ENCODE measurements around the gene CDKAL1.

CDKAL1 gene

GRCh38 chr6:21100991-21101390 lies 566.7 kb downstream of the CDKAL1 start:
- no peak overlapping the region for H3K9ac ChIP-seq (ENCODE audit: low read depth, low read length)
- no peak overlapping the region for H3K4me3 ChIP-seq (ENCODE audit: low read depth in 1 of 2, low read length in 2 of 2)
- H3K4me1 ChIP-seq (ENCODE audit: insufficient read depth, low read length): peaks cover 8% of the 10 kb centered on the region; the same call in 1 of the 2 replicates
- ATAC-seq (ENCODE audit: insufficient read depth, low read depth) (no peak), DNase-seq (no peak)
- TF ChIP-seq CTCF (IDR thresholded peaks at IDR 0.05; ENCODE audit: borderline replicate concordance, extremely low read depth, low read length, poor library complexity, severe bottlenecking): no peak
- no peak for TF ChIP-seq EZH2 (IDR thresholded peaks at IDR 0.05; ENCODE audit: borderline replicate concordance, low read depth, low read length, severe bottlenecking)
- H2AFZ ChIP-seq (ENCODE audit: low read depth, low read length): no peak overlapping the region
- H3K4me2 ChIP-seq (ENCODE audit: insufficient read depth, low read length): no peak overlapping the region
- no peaks in the 10 kb centered on the region for H3K27me3 ChIP-seq (ENCODE audit: insufficient read depth, low read length, poor library complexity)
- no peaks in the 10 kb centered on the region for H4K20me1 ChIP-seq (ENCODE audit: insufficient read depth, low read length)
- H3K9me3 ChIP-seq (ENCODE audit: insufficient read depth, low read length, severe bottlenecking): no peaks in the 10 kb centered on the region
- no peaks in the 10 kb centered on the region for H3K79me2 ChIP-seq (ENCODE audit: insufficient read depth, low read length)
- H3K36me3 ChIP-seq (ENCODE audit: insufficient read depth, low read length): no peaks in the 10 kb centered on the region
- H3K27ac ChIP-seq (ENCODE audit: low read length): no peak overlapping the region

GRCh38 chr6:21101694-21102093 lies 567.4 kb downstream of the CDKAL1 start:
- no peaks in the 10 kb centered on the region for H3K36me3 ChIP-seq (ENCODE audit: insufficient read depth, low read length)
- no peak overlapping the region for H3K9ac ChIP-seq (ENCODE audit: low read depth, low read length)
- no peaks in the 10 kb centered on the region for H3K9me3 ChIP-seq (ENCODE audit: insufficient read depth, low read length, severe bottlenecking)
- TF ChIP-seq EZH2 (IDR thresholded peaks at IDR 0.05; ENCODE audit: borderline replicate concordance, low read depth, low read length, severe bottlenecking) (no peak), CTCF (IDR thresholded peaks at IDR 0.05; ENCODE audit: borderline replicate concordance, extremely low read depth, low read length, poor library complexity, severe bottlenecking) (no peak)
- H3K79me2 ChIP-seq (ENCODE audit: insufficient read depth, low read length): no peaks in the 10 kb centered on the region
- H3K27me3 ChIP-seq (ENCODE audit: insufficient read depth, low read length, poor library complexity): no peaks in the 10 kb centered on the region
- no peaks in the 10 kb centered on the region for H4K20me1 ChIP-seq (ENCODE audit: insufficient read depth, low read length)
- peaks cover 8% of the 10 kb centered on the region; the same call in 1 of the 2 replicates for H3K4me1 ChIP-seq (ENCODE audit: insufficient read depth, low read length)
- ATAC-seq (ENCODE audit: insufficient read depth, low read depth) (no peak), DNase-seq (no peak)
- no peak overlapping the region for H3K27ac ChIP-seq (ENCODE audit: low read length)
- H2AFZ ChIP-seq (ENCODE audit: low read depth, low read length): no peak overlapping the region
- H3K4me3 ChIP-seq (ENCODE audit: low read depth in 1 of 2, low read length in 2 of 2): no peak overlapping the region
- no peak overlapping the region for H3K4me2 ChIP-seq (ENCODE audit: insufficient read depth, low read length)

DNA sequence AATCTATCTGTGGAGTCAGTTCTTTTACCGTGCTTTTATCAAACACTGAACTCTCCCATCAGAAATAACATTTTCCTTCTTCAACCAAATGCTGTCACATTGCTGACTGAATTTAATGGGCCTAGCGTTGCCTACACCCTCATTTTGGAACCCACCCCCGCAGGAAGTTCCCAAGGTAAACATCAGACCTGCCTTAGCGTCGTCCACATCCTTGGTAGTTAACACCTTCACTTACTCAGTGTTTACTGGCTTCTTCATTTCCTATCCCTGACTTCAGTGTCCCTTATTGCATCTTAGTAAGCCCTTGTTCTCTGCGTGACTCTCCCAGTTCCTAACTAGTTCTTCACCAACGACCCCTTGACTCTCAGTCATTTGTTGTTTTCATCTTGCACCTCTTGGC lies 567.9 kb downstream of the CDKAL1 start:
- H3K9ac ChIP-seq (ENCODE audit: low read depth, low read length): no peak overlapping the region
- no peak overlapping the region for H2AFZ ChIP-seq (ENCODE audit: low read depth, low read length)
- no peaks in the 10 kb centered on the region for H3K9me3 ChIP-seq (ENCODE audit: insufficient read depth, low read length, severe bottlenecking)
- ATAC-seq (ENCODE audit: insufficient read depth, low read depth): no peak
- H3K4me2 ChIP-seq (ENCODE audit: insufficient read depth, low read length): no peak overlapping the region
- DNase-seq: no peak
- no peak for TF ChIP-seq CTCF (IDR thresholded peaks at IDR 0.05; ENCODE audit: borderline replicate concordance, extremely low read depth, low read length, poor library complexity, severe bottlenecking)
- H3K36me3 ChIP-seq (ENCODE audit: insufficient read depth, low read length): no peaks in the 10 kb centered on the region
- no peaks in the 10 kb centered on the region for H3K79me2 ChIP-seq (ENCODE audit: insufficient read depth, low read length)
- H3K4me3 ChIP-seq (ENCODE audit: low read depth in 1 of 2, low read length in 2 of 2): no peak overlapping the region
- H4K20me1 ChIP-seq (ENCODE audit: insufficient read depth, low read length): no peaks in the 10 kb centered on the region
- no peaks in the 10 kb centered on the region for H3K27me3 ChIP-seq (ENCODE audit: insufficient read depth, low read length, poor library complexity)
- peaks cover 8% of the 10 kb centered on the region; the same call in 1 of the 2 replicates for H3K4me1 ChIP-seq (ENCODE audit: insufficient read depth, low read length)
- no peak overlapping the region for H3K27ac ChIP-seq (ENCODE audit: low read length)

DNA sequence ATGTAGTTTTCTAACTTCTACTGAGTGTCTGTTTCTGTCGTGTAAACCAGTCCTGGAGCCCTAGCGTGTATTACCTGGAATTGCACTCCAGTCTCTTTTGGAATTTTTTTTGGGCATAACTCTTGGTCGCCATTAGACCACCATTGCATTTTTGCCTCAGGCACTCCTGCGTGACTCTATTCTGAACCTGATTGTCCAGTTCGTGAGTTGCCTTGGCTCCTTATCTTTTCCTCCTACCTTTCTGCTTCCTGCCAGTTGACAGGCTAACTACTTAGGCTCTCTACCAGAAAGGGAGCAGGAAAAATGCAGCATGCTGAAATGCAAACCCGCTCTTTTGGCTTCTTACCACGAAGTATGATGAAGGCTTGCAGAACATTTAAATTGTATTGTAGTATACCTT lies 568.4 kb downstream of the CDKAL1 start:
- Histone ChIP-seq H3K9ac (ENCODE audit: low read depth, low read length) (no peak overlapping the region), H3K27ac (ENCODE audit: low read length) (no peak overlapping the region), H4K20me1 (ENCODE audit: insufficient read depth, low read length) (no peaks in the 10 kb centered on the region), H3K36me3 (ENCODE audit: insufficient read depth, low read length) (no peaks in the 10 kb centered on the region), H3K9me3 (ENCODE audit: insufficient read depth, low read length, severe bottlenecking) (no peaks in the 10 kb centered on the region), H3K27me3 (ENCODE audit: insufficient read depth, low read length, poor library complexity) (no peaks in the 10 kb centered on the region), H3K79me2 (ENCODE audit: insufficient read depth, low read length) (no peaks in the 10 kb centered on the region), H3K4me3 (ENCODE audit: low read depth in 1 of 2, low read length in 2 of 2) (no peak overlapping the region), H3K4me2 (ENCODE audit: insufficient read depth, low read length) (no peak overlapping the region), H2AFZ (ENCODE audit: low read depth, low read length) (no peak overlapping the region), H3K4me1 (ENCODE audit: insufficient read depth, low read length) (peaks cover 8% of the 10 kb centered on the region; the same call in 1 of the 2 replicates)
- DNase-seq (no peak), ATAC-seq (ENCODE audit: insufficient read depth, low read depth) (no peak)
- TF ChIP-seq EZH2 (IDR thresholded peaks at IDR 0.05; ENCODE audit: borderline replicate concordance, low read depth, low read length, severe bottlenecking) (no peak), CTCF (IDR thresholded peaks at IDR 0.05; ENCODE audit: borderline replicate concordance, extremely low read depth, low read length, poor library complexity, severe bottlenecking) (no peak)

Data from DND-41 (cell line).